SK-N-MC (cell line): ENCODE measurements around the gene PDZRN3.

ENCODE experiments used
- EZH2 ChIP-seq: fragments of 200-600 bp; sonication (generic); IDR thresholded peaks from one replicate; pipeline ENCODE4 v1.6.1; 2017; ENCODE audit warnings: antibody characterized with exemption
- FOXP2 ChIP-seq: optimal IDR thresholded peaks from 2 replicates; pipeline ENCODE3; 2011; ENCODE audit warnings: mild to moderate bottlenecking, moderate library complexity; ENCODE audit not compliant: insufficient read depth; ENCODE audit errors: extremely low read length, control extremely low read depth
- POLR2AphosphoS5 ChIP-seq: IDR thresholded peaks from 2 replicates; pipeline ENCODE4 v1.6.1; 2012; ENCODE audit warnings: mild to moderate bottlenecking, low read depth, low read length, borderline replicate concordance

DNA sequence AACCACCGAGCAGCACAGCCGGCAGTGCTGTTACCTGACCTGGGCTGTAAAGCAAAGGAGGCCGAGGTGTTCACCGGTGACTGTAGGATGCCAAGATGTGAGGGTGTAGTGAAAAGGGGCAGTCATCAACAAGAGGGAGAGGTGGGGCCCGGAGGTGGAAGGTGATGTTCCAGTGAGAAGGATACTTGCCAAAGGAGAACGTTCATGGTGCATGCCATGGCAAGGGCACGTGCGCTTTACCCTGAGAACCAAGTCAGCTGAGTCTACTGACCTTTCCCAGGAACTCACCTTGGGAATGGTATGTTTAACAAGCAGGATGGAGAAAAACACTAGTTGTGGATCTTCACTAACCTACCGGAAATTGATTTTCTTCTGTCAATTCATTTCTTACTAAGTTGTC is 211.1 kb downstream of the PDZRN3 start:
- no peak for TF ChIP-seq EZH2
- TF ChIP-seq FOXP2: no peak
- TF ChIP-seq POLR2AphosphoS5: no peak
